Sigmoid colon (tissue), 7 donors: Measurements from ENCODE around the gene NEURL2. TPM values are rescaled to one million over a fixed set of nuclear protein-coding genes. Genes with fewer than 3 reads are reported as not detected.

Source experiments
- DNase-seq: peaks from one replicate; pipeline ENCODE4 v3.0.0-alpha.2; 2019
- H3K27ac ChIP-seq, 4 donors: fragments of 200-600 bp; sonication (generic); one replicate each; pipeline ENCODE4 v1.5.1; 2016 to 2019; ENCODE audit warnings: mild to moderate bottlenecking in 1 of 4
- H3K27me3 ChIP-seq, 3 donors: fragments of 200-600 bp; sonication (generic); one replicate each; pipeline ENCODE4 v1.5.1; 2019; ENCODE audit warnings: mild to moderate bottlenecking in 1 of 3
- H3K36me3 ChIP-seq, 4 donors: fragments of 200-600 bp; sonication (generic); one replicate each; pipeline ENCODE4 v1.5.1; 2016 to 2019
- H3K4me1 ChIP-seq, 4 donors: fragments of 200-600 bp; sonication (generic); one replicate each; pipeline ENCODE4 v1.5.1; 2017 to 2019
- H3K4me3 ChIP-seq, 4 donors: fragments of 200-600 bp; sonication (generic); one replicate each; pipeline ENCODE4 v1.5.1; 2017 to 2019; ENCODE audit warnings: mild to moderate bottlenecking in 2 of 4, moderate library complexity in 1 of 4
- H3K9me3 ChIP-seq, 4 donors: fragments of 200-600 bp in 3 of 4; sonication (generic) in 3 of 4; one replicate each; pipeline versions ENCODE4 v1.5.1 to v1.6.1; 2013 to 2019
- CTCF ChIP-seq, 4 experiments: fragments of 450-650 bp in 3 of 4; fragments of 200-600 bp in 1 of 4; IDR thresholded peaks; one replicate each; pipeline ENCODE4 v1.5.1; 2016 to 2019; ENCODE audit warnings: antibody characterized with exemption in 4 of 4, mild to moderate bottlenecking in 3 of 4, moderate library complexity in 2 of 4
- EP300 ChIP-seq, 4 donors: sonication (generic); formaldehyde crosslinking; IDR thresholded peaks; one replicate each; pipeline ENCODE4 v1.6.1; 2017; ENCODE audit warnings: antibody characterized with exemption in 4 of 4
- POLR2A ChIP-seq, 2 donors: fragments of 450-650 bp; IDR thresholded peaks; one replicate each; pipeline ENCODE4 v1.6.1; 2016; ENCODE audit warnings: antibody characterized with exemption in 2 of 2, mild to moderate bottlenecking in 2 of 2, moderate library complexity in 2 of 2
- POLR2AphosphoS5 ChIP-seq, 4 donors: sonication (generic); formaldehyde crosslinking; IDR thresholded peaks; one replicate each; pipeline ENCODE4 v1.6.1; 2017; ENCODE audit warnings: antibody characterized with exemption in 4 of 4
- WGBS, 2 donors: extraction: QIAGEN DNeasy Blood & Tissue Kit; methylation state at CpG; one replicate each; pipeline ENCODE4 v1.1.7; 2013; 5-methylcytosine and 5-hydroxymethylcytosine counted together
- intact Hi-C: fragments of 100-400 bp; cut with DNase I; formaldehyde crosslinking; loops from one replicate; pipeline ENCODE4 v1.15.1; 2023
- polyA plus RNA-seq, 3 donors: library from polyadenylated mRNA; stranded (reverse); fragments of 200-250 nt; gene quantifications; one replicate each; pipeline ENCODE4 v1.2.3, GENCODE V29; 2013
- total RNA-seq, 4 donors: library from RNA; depleted of rRNA; stranded (reverse); fragments of >200 nt; gene quantifications; one replicate each; pipeline ENCODE4 v1.1.0, GENCODE V29; 2016
- donor health status: healthy with polysubstance abuse.
- donor health status: Bipolar disorder and iron deficiency.
- donor health status: healthy.

The NEURL2 gene
- total and polyA plus RNA-seq, 7 donors = 1.8 to 25.8 (median 18.9) TPM

GRCh38 chr20:45920462-45921336 lies 29.7 kb upstream of the NEURL2 start:
- Histone ChIP-seq H3K9me3 (no peaks in the 10 kb centered on the region), H3K27me3 (no peaks in the 10 kb centered on the region), H3K4me1 (peaks cover 0 to 35% (median 26%) of the 10 kb centered on the region in 4 donors), H3K4me3 (no peak overlapping the region), H3K36me3 (no peaks in the 10 kb centered on the region), H3K27ac (peak overlapping the region; percentile 54 to 65 (median 56))
- TF ChIP-seq EP300 (IDR thresholded peaks at IDR 0.05) (no peak), POLR2AphosphoS5 (IDR thresholded peaks at IDR 0.05) (no peak), POLR2A (IDR thresholded peaks at IDR 0.05) (no peak), CTCF (IDR thresholded peaks at IDR 0.05) (no peak)
- intact Hi-C loops = no loop called here
- 76 to 79% methylated on average over 9 of the region's 9 CpGs for whole genome bisulfite sequencing, 2 donors
- DNase-seq = no peak

GRCh38 chr20:45919542-45920399 lies 28.8 kb upstream of the NEURL2 start:
- intact Hi-C loops = no loop called here
- Histone ChIP-seq H3K4me3 (no peak overlapping the region), H3K36me3 (no peaks in the 10 kb centered on the region), H3K27ac (peak overlapping the region; percentile 54 to 65 (median 56)), H3K27me3 (no peaks in the 10 kb centered on the region), H3K9me3 (no peaks in the 10 kb centered on the region), H3K4me1 (peaks cover 0 to 32% (median 21%) of the 10 kb centered on the region in 4 donors)
- TF ChIP-seq POLR2A (IDR thresholded peaks at IDR 0.05) (no peak), POLR2AphosphoS5 (IDR thresholded peaks at IDR 0.05) (no peak)
- DNase-seq = peak; percentile 88
- WGBS, 2 donors = 57 to 66% methylated on average over 11 of the region's 11 CpGs

- DNase-seq = no peak
- peak overlapping the region; percentile 54 to 65 (median 56) for H3K27ac ChIP-seq
- no peaks in the 10 kb centered on the region for H3K36me3 ChIP-seq
- TF ChIP-seq POLR2A (IDR thresholded peaks at IDR 0.05) (no peak), CTCF (IDR thresholded peaks at IDR 0.05) (no peak), POLR2AphosphoS5 (IDR thresholded peaks at IDR 0.05) (no peak), EP300 (IDR thresholded peaks at IDR 0.05) (no peak)
- no peaks in the 10 kb centered on the region for H3K27me3 ChIP-seq
- 84 to 89% methylated on average over 12 of the region's 12 CpGs for WGBS, 2 donors
- H3K4me3 ChIP-seq = no peak overlapping the region
- intact Hi-C loops = no loop called here
- no peaks in the 10 kb centered on the region for H3K9me3 ChIP-seq
- peaks cover 0 to 24% (median 13%) of the 10 kb centered on the region in 4 donors for H3K4me1 ChIP-seq
These were observed 27.9 kb upstream of the NEURL2 start for GRCh38 chr20:45918779-45919537.

GRCh38 chr20:45918182-45918737 lies 27.3 kb upstream of the NEURL2 start:
- DNase-seq = no peak
- Histone ChIP-seq H3K27me3 (no peaks in the 10 kb centered on the region), H3K9me3 (no peaks in the 10 kb centered on the region), H3K27ac (peak overlapping the region; percentile 54 to 65 (median 56)), H3K36me3 (no peaks in the 10 kb centered on the region), H3K4me3 (no peak overlapping the region), H3K4me1 (peaks cover 0 to 22% (median 10%) of the 10 kb centered on the region in 4 donors)
- no peak for TF ChIP-seq POLR2A (IDR thresholded peaks at IDR 0.05)
- TF ChIP-seq EP300 (IDR thresholded peaks at IDR 0.05) = no peak
- TF ChIP-seq CTCF (IDR thresholded peaks at IDR 0.05) = no peak
- intact Hi-C loops = no loop called here
- 43 to 62% methylated on average over 5 of the region's 5 CpGs for WGBS, 2 donors
